SKM-1 treated with dmso at 0.1 percent for 144 hours (cell line): ENCODE data around the gene KLF17.

Source experiments
- DNase-seq: peaks from one replicate; lab custom pipeline; 2025; ENCODE audit not compliant: unreplicated experiment; lab: John Stamatoyannopoulos, UW

Gene KLF17

GRCh38 chr1:44151332-44151731 is 32.7 kb downstream of the KLF17 start:
- DNase-seq: no peak

- DNase-seq: no peak
Measured at GRCh38 chr1:44151808-44152207, 33.2 kb downstream of the KLF17 start.

GRCh38 chr1:44152692-44153091 is 34.1 kb downstream of the KLF17 start:
- DNase-seq: no peak

GRCh38 chr1:44154049-44154448 is 35.4 kb downstream of the KLF17 start:
- no peak for DNase-seq

- no peak for DNase-seq
Measured at GRCh38 chr1:44157903-44158302, 39.3 kb downstream of the KLF17 start.

- DNase-seq: no peak
Measured at GRCh38 chr1:44158871-44159270, 40.2 kb downstream of the KLF17 start.

- no peak for DNase-seq
Measured at GRCh38 chr1:44161546-44161945, 42.9 kb downstream of the KLF17 start.

- DNase-seq: no peak
Measured at GRCh38 chr1:44168520-44169098, 50.0 kb downstream of the KLF17 start.

GRCh38 chr1:44170281-44170823 is 51.7 kb downstream of the KLF17 start:
- DNase-seq: no peak

- DNase-seq: no peak
Measured at GRCh38 chr1:44174630-44175029, 56.0 kb downstream of the KLF17 start.
